Trophoblast cell (in vitro differentiated cells and primary cell): ENCODE data around the gene CFAP53.
A peak's percentile ranks its signal among the peaks of the same experiment; 100 is the strongest.

Source experiments
- DNase-seq, 2 donors: peaks; one replicate each; pipeline ENCODE4 v3.0.0-alpha.2; 2016
- H2AFZ ChIP-seq: 2 replicates; pipeline ENCODE4 v1.6.1; 2013; ENCODE audit warnings: low read length, moderate library complexity, mild to moderate bottlenecking; ENCODE audit not compliant: insufficient read depth, poor library complexity
- H2AK5ac ChIP-seq: 2 replicates; pipeline ENCODE4 v1.6.1; 2013; ENCODE audit warnings: mild to moderate bottlenecking, low read length
- H2BK120ac ChIP-seq: 2 replicates; pipeline ENCODE4 v1.6.1; 2013; ENCODE audit warnings: low read length, mild to moderate bottlenecking, moderate library complexity; ENCODE audit not compliant: insufficient read depth, poor library complexity
- H2BK12ac ChIP-seq: 2 replicates; pipeline ENCODE4 v1.6.1; 2013; ENCODE audit warnings: mild to moderate bottlenecking, low read length, moderate library complexity
- H2BK5ac ChIP-seq: 2 replicates; pipeline ENCODE4 v1.6.1; 2013; ENCODE audit warnings: low read length, low read depth, moderate library complexity, mild to moderate bottlenecking; ENCODE audit not compliant: poor library complexity
- H3K14ac ChIP-seq: 2 replicates; pipeline ENCODE4 v1.6.1; 2013; ENCODE audit warnings: mild to moderate bottlenecking, low read length
- H3K18ac ChIP-seq: 2 replicates; pipeline ENCODE4 v1.6.1; 2013; ENCODE audit warnings: mild to moderate bottlenecking, low read length
- H3K23ac ChIP-seq: 2 replicates; pipeline ENCODE4 v1.6.1; 2013; ENCODE audit warnings: low read length
- H3K27ac ChIP-seq: 2 replicates; pipeline ENCODE4 v1.5.1; 2013; ENCODE audit warnings: low read depth, mild to moderate bottlenecking, inconsistent platforms, low read length, moderate library complexity
- H3K27me3 ChIP-seq: 2 replicates; pipeline ENCODE4 v1.6.1; 2013; ENCODE audit warnings: inconsistent platforms, mild to moderate bottlenecking, low read length, moderate library complexity; ENCODE audit not compliant: insufficient read depth
- H3K36me3 ChIP-seq, 2 experiments: 1 replicate in 1 of 2; 2 replicates in 1 of 2; pipeline ENCODE4 v1.6.1; 2013; ENCODE audit warnings: low read length in 2 of 2, mild to moderate bottlenecking in 2 of 2, moderate library complexity in 1 of 2; ENCODE audit not compliant: insufficient read depth in 2 of 2, control insufficient read depth in 1 of 2
- H3K4ac ChIP-seq: 2 replicates; pipeline ENCODE4 v1.6.1; 2013; ENCODE audit warnings: low read depth, mild to moderate bottlenecking, low read length, moderate library complexity
- H3K4me1 ChIP-seq, 2 experiments: 1 replicate in 1 of 2; 2 replicates in 1 of 2; pipeline ENCODE4 v1.6.1; 2013; ENCODE audit warnings: low read length in 2 of 2, mild to moderate bottlenecking in 2 of 2, moderate library complexity in 1 of 2; ENCODE audit not compliant: insufficient read depth in 2 of 2, control insufficient read depth in 1 of 2
- H3K4me2 ChIP-seq: 2 replicates; pipeline ENCODE4 v1.6.1; 2013; ENCODE audit warnings: inconsistent platforms, mild to moderate bottlenecking, low read length, moderate library complexity
- H3K4me3 ChIP-seq: 2 replicates; pipeline ENCODE4 v1.5.1; 2013; ENCODE audit warnings: mild to moderate bottlenecking, low read depth, low read length, inconsistent platforms
- H3K79me1 ChIP-seq: one replicate; pipeline ENCODE4 v1.6.1; 2013; ENCODE audit warnings: low read length
- H3K79me2 ChIP-seq: 2 replicates; pipeline ENCODE4 v1.6.1; 2013; ENCODE audit warnings: low read length, mild to moderate bottlenecking; ENCODE audit not compliant: control insufficient read depth, insufficient read depth, poor library complexity
- H3K9ac ChIP-seq: 2 replicates; pipeline ENCODE4 v1.6.1; 2013; ENCODE audit warnings: mild to moderate bottlenecking, low read length
- H3K9me3 ChIP-seq: 2 replicates; pipeline ENCODE4 v1.6.1; 2013; ENCODE audit warnings: low read depth, mild to moderate bottlenecking, control low read depth, inconsistent platforms, low read length; ENCODE audit not compliant: insufficient read depth
- H4K12ac ChIP-seq: 2 replicates; pipeline ENCODE4 v1.6.1; 2013; ENCODE audit warnings: low read depth, mild to moderate bottlenecking, low read length, moderate library complexity
- H4K8ac ChIP-seq: 2 replicates; pipeline ENCODE4 v1.6.1; 2013; ENCODE audit warnings: low read depth, mild to moderate bottlenecking, low read length, moderate library complexity
- H4K91ac ChIP-seq: one replicate; pipeline ENCODE4 v1.6.1; 2013; ENCODE audit warnings: low read depth, mild to moderate bottlenecking, low read length, moderate library complexity
- WGBS: extraction: QIAGEN DNeasy Blood & Tissue Kit; methylation state at CpG from one replicate; pipeline ENCODE4 v1.1.7; 2013; ENCODE audit warnings: missing lambda C conversion rate; ENCODE audit not compliant: insufficient read length, insufficient coverage; ENCODE audit errors: extremely low coverage; 5-methylcytosine and 5-hydroxymethylcytosine counted together

CFAP53 gene

DNA sequence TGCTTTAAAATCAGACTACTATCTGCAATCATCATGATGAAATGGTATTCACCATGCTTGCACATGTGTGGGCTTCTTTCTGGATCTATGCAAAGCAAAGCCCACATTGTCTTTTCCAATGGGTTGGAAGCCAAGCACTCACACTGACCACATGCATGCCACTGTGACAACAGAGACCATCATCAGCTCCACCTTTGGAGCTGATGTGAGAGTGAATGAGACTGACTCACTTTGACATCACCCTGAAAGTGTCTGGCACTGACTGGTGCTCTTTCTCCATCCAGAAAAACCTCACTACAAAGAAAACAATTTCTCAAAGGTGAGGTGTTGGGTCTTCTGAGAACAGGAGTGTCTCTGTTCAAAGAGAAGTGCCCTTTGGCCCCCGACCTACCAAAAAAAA, 76.1 kb downstream of the CFAP53 start:
- Histone ChIP-seq H3K18ac (no peak overlapping the region), H2AFZ (no peak overlapping the region), H3K36me3 (no peaks in the 10 kb centered on the region), H3K9ac (no peak overlapping the region), H4K91ac (no peak overlapping the region), H3K79me1 (peaks cover 8% of the 10 kb centered on the region), H3K4ac (no peak overlapping the region), H2BK12ac (no peak overlapping the region), H4K8ac (no peak overlapping the region), H4K12ac (no peak overlapping the region), H2AK5ac (no peak overlapping the region), H3K4me1 (peaks cover 12 to 14% of the 10 kb centered on the region in 2 experiments), H3K23ac (peak overlapping the region; percentile 58), H2BK120ac (no peak overlapping the region), H3K27ac (no peak overlapping the region), H3K4me3 (no peak overlapping the region), H3K14ac (no peak overlapping the region), H3K9me3 (no peaks in the 10 kb centered on the region), H3K27me3 (peaks cover 12% of the 10 kb centered on the region), H3K4me2 (no peak overlapping the region), H2BK5ac (no peak overlapping the region), H3K79me2 (peaks cover 10% of the 10 kb centered on the region)
- WGBS = no CpG with 5 or more reads among the region's 1 CpG
- no peak for DNase-seq

DNA sequence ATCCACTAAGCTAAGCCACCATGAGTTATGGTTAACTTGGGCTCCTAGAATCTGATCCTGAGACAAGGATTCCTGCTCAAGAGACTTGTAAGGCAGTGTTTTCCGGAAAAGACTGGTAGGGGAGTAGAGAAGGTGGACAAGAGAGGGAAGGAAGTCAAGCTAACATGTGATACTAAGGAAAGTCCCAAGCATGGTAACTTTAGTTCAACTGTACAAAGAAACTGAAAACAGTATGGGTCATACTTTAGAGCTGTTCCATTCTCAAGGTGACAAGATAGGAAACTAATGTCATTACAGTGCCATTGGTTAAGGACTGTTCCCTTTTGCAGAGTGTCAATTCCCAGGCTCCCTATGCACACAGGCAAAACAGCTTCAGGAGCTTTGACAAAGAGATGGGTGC, 77.1 kb downstream of the CFAP53 start:
- no peak overlapping the region for H3K4ac ChIP-seq
- no peak overlapping the region for H3K14ac ChIP-seq
- H2BK12ac ChIP-seq = no peak overlapping the region
- H3K18ac ChIP-seq = no peak overlapping the region
- no peak overlapping the region for H3K9ac ChIP-seq
- no peak overlapping the region for H2BK120ac ChIP-seq
- peaks cover 11 to 13% of the 10 kb centered on the region in 2 experiments for H3K4me1 ChIP-seq
- H3K4me2 ChIP-seq = no peak overlapping the region
- H3K79me1 ChIP-seq = peaks cover under 1% of the 10 kb centered on the region
- no peak overlapping the region for H4K91ac ChIP-seq
- no peaks in the 10 kb centered on the region for H3K36me3 ChIP-seq
- peaks cover 2% of the 10 kb centered on the region for H3K79me2 ChIP-seq
- H4K12ac ChIP-seq = no peak overlapping the region
- H2BK5ac ChIP-seq = no peak overlapping the region
- WGBS = no CpG with 5 or more reads among the region's 1 CpG
- H4K8ac ChIP-seq = no peak overlapping the region
- H2AK5ac ChIP-seq = no peak overlapping the region
- peaks cover 12% of the 10 kb centered on the region for H3K27me3 ChIP-seq
- no peak overlapping the region for H3K23ac ChIP-seq
- no peak overlapping the region for H3K27ac ChIP-seq
- no peak overlapping the region for H2AFZ ChIP-seq
- no peak for DNase-seq
- H3K9me3 ChIP-seq = no peaks in the 10 kb centered on the region
- no peak overlapping the region for H3K4me3 ChIP-seq

DNA sequence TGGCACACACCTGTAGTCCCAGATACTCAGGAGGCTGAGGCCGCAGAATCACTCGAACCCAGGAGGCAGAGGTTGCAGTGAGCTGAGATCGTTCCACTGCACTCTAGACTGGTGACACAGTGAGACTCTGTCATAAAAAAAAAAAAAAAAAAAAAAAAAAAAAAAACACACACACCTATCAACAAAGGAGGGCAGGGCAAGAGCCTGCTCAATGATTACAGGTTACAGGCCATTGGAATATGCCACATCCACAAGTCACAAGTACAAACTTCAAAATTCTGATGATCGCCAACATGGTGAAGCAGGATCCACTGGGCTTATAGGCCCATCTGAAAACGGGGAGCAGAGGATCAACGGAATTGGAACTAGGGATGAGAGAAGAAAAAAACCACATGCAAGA, 77.6 kb downstream of the CFAP53 start:
- Histone ChIP-seq H3K4me2 (no peak overlapping the region), H4K8ac (no peak overlapping the region), H2BK5ac (no peak overlapping the region), H3K27ac (no peak overlapping the region), H2AFZ (no peak overlapping the region), H3K9ac (no peak overlapping the region), H4K12ac (no peak overlapping the region), H3K23ac (no peak overlapping the region), H3K79me1 (no peaks in the 10 kb centered on the region), H3K14ac (no peak overlapping the region), H2BK12ac (no peak overlapping the region), H3K18ac (no peak overlapping the region), H4K91ac (no peak overlapping the region), H2BK120ac (no peak overlapping the region), H2AK5ac (no peak overlapping the region), H3K4me1 (peaks cover 7 to 8% of the 10 kb centered on the region in 2 experiments), H3K27me3 (peaks cover 7% of the 10 kb centered on the region), H3K9me3 (no peaks in the 10 kb centered on the region), H3K4ac (no peak overlapping the region), H3K4me3 (no peak overlapping the region), H3K79me2 (no peaks in the 10 kb centered on the region), H3K36me3 (no peaks in the 10 kb centered on the region)
- WGBS = no CpG with 5 or more reads among the region's 6 CpGs
- DNase-seq = no peak

DNA sequence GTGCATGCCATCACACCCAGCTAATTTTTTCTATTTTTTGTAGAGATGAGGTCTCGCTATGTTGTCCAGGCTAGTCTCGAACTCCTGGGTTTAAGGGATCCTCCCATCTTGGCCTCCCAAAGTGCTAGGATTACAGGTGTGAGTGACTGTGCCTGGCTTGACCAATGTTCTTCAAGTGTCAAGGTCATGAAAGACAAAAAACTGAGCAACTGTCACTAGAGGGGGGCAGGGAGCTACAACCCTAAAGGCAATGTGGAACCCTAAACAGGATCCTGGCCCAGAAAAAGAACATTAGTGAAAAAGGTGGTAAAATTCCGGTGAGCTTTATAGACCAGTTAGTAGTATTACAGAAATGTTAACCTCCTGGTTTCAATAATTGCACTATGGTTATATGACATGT, 78.6 kb downstream of the CFAP53 start:
- H3K27me3 ChIP-seq = no peaks in the 10 kb centered on the region
- no peaks in the 10 kb centered on the region for H3K79me2 ChIP-seq
- no peak for DNase-seq
- no peak overlapping the region for H2BK12ac ChIP-seq
- H3K4me3 ChIP-seq = no peak overlapping the region
- H3K27ac ChIP-seq = no peak overlapping the region
- H3K14ac ChIP-seq = no peak overlapping the region
- H4K91ac ChIP-seq = no peak overlapping the region
- no peaks in the 10 kb centered on the region for H3K9me3 ChIP-seq
- no peak overlapping the region for H3K4me2 ChIP-seq
- H4K8ac ChIP-seq = no peak overlapping the region
- H3K9ac ChIP-seq = no peak overlapping the region
- H4K12ac ChIP-seq = no peak overlapping the region
- H2BK5ac ChIP-seq = no peak overlapping the region
- H2AFZ ChIP-seq = no peak overlapping the region
- no peaks in the 10 kb centered on the region for H3K36me3 ChIP-seq
- no peak overlapping the region for H2BK120ac ChIP-seq
- H3K18ac ChIP-seq = no peak overlapping the region
- H3K79me1 ChIP-seq = no peaks in the 10 kb centered on the region
- H3K4me1 ChIP-seq = peaks cover 0 to 4% of the 10 kb centered on the region in 2 experiments
- no peak overlapping the region for H3K4ac ChIP-seq
- no peak overlapping the region for H3K23ac ChIP-seq
- no peak overlapping the region for H2AK5ac ChIP-seq
- WGBS = no CpG with 5 or more reads among the region's 3 CpGs
